GM12872 (cell line): Measurements from ENCODE around the gene TMEM38B.

Source experiments
- CTCF ChIP-seq: IDR thresholded peaks from 3 replicates; pipeline ENCODE4 v1.5.1; 2011; ENCODE audit warnings: low read depth, mild to moderate bottlenecking, low read length, moderate library complexity; ENCODE audit not compliant: insufficient read depth

TMEM38B gene

GRCh38 chr9:105735366-105735765 lies 41.0 kb downstream of the TMEM38B start:
- no peak for TF ChIP-seq CTCF

GRCh38 chr9:105737205-105737604 lies 42.9 kb downstream of the TMEM38B start:
- TF ChIP-seq CTCF = no peak

GRCh38 chr9:105742088-105742487 lies 47.7 kb downstream of the TMEM38B start:
- no peak for TF ChIP-seq CTCF

GRCh38 chr9:105751761-105752160 lies 57.4 kb downstream of the TMEM38B start:
- TF ChIP-seq CTCF = no peak

GRCh38 chr9:105757496-105758251 lies 63.3 kb downstream of the TMEM38B start:
- TF ChIP-seq CTCF = no peak

GRCh38 chr9:105760053-105760452 lies 65.7 kb downstream of the TMEM38B start:
- TF ChIP-seq CTCF = no peak

- no peak for TF ChIP-seq CTCF
Observed at GRCh38 chr9:105816202-105816744, 121.9 kb downstream of the TMEM38B start.
